Measurements from ENCODE around the gene ABHD12B.
"Not testable (repeated sequence)": the region's sequence is repeated elsewhere in the genome, so short reads cannot be mapped to it uniquely, and the experiment has no call there.

Gene ABHD12B

DNA sequence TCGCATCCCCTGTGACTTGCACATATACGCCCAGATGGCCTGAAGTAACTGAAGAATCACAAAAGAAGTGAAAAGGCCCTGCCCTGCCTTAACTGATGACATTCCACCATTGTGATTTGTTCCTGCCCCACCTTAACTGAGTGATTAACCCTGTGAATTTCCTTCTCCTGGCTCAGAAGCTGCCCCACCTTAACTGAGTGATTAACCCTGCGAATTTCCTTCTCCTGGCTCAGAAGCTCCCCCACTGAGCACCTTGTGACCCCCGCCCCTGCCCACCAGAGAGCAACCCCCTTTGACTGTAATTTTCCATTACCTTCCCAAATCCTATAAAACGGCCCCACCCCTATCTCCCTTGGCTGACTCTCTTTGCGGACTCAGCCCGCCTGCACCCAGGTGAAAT, 24.6 kb downstream of the ABHD12B start:
- not testable (repeated sequence) for DNase-seq (ENCODE audit: low spot score)

DNA sequence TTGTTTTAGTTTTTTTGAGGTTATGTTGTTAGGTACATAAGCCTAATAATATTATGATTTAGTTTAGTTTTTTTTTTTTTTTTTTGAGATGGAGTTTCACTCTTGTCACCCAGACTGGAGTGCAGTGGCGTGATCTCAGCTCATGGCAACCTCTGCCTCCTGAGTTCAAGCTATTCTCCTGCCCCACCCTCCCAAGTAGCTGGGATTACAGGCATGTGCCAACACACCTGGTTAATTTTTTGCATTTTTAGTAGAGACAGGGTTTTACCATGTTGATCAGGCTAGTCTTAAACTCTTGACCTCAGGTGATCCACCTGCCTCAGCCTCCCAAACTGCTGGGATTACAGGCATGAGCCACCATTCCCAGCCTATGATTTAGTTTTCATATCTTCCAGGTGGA, 25.2 kb downstream of the ABHD12B start:
- not testable (repeated sequence) for DNase-seq (ENCODE audit: low spot score)

DNA sequence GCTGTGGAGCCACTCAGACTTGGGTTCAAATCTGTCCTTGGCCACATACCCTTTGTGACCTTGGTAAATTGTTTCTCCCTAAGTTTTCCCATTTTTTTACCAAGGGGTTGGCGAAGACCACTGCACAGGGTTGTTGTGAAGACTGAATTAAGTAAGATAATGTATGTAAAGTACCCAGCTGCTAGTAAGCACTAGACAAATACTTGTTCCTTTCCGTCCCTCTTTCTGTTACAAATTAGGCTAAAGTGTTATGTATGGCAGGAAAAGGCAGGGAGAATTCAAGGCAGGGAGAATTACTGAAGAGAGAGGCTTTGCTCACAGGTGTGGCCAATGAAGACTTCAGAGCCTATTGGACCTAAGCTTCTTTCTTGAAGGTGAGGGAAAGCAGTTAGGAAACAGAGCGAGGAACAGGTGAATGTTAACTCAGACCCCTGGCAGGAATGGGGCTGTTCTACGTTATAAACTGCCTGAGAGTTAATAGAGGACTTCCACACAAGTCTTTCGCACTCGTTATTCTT, 25.9 kb downstream of the ABHD12B start:
- no peak for DNase-seq (ENCODE audit: low spot score)

DNA sequence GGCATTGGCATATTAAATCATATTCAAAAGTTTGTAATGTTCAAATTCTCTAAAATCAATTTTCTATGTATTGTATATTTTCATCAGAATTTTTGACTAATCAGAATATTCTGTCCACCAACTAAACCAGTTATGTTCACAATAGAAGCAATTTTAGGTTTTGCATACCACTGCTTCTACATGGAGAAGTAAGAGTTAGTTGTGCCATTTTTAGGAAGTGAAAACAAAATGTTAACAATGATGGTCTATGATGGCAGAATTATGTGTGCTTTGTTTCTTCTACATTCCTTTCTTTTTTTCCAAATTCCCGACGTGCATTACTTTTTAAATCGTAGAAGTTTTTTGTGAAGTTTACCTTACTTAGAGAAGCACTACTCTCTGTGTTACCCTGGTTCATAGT, 29.5 kb downstream of the ABHD12B start:
- DNase-seq (ENCODE audit: low spot score) = no peak

DNA sequence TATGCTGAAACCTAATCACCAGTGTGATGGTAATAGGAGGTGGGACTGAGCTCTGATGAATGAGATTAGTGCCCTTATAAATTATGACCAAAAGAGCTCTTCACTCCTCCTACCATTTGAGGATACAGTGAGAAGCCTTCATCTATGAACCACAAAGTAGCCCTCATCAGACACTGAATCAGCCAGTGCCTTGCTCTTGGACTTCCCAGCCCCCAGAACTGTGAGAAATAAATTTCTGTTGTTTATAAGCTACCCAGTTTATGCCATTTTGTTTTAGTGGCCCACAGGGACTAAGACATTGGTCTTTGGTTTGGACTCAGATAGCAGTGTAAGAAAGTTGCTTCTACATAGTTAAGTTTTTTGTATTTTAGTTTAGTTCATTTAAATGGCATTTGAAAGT, 32.9 kb downstream of the ABHD12B start:
- no peak for DNase-seq (ENCODE audit: low spot score)

DNA sequence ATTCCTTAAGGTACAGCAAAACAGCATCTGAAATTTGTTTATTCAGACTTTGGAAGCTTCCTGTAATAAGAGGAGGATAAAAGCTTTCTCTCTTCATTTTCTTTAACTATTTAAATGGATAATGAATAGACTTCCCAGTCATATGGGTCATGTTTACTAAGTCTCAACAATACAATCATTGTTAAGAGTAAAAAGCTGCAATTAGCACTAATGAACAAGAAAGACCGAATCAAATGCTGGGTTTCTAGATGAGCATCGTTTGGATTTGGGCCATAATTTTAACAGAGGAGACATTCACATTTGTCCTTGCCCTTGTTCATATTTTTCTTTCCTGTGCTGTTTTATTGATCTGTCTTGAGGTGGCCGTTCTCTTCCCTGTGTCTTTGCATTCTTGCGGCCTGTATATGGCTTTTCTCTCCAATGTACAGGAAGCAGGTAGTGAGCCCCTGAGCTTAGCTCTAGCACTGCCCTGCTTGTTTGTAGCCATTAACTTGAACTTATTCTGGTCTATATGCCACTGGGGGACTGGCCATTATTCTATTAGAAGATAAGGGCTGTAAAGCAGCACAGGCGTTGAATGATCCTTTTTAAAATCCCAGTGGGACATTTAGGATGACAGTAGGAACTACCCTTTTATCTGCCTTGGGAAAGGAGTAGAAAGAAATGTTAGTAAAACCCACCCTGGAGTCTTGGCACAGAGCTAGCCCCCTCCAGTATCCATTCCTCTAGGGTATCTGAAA, 34.6 kb downstream of the ABHD12B start:
- no peak for DNase-seq (ENCODE audit: low spot score)

DNA sequence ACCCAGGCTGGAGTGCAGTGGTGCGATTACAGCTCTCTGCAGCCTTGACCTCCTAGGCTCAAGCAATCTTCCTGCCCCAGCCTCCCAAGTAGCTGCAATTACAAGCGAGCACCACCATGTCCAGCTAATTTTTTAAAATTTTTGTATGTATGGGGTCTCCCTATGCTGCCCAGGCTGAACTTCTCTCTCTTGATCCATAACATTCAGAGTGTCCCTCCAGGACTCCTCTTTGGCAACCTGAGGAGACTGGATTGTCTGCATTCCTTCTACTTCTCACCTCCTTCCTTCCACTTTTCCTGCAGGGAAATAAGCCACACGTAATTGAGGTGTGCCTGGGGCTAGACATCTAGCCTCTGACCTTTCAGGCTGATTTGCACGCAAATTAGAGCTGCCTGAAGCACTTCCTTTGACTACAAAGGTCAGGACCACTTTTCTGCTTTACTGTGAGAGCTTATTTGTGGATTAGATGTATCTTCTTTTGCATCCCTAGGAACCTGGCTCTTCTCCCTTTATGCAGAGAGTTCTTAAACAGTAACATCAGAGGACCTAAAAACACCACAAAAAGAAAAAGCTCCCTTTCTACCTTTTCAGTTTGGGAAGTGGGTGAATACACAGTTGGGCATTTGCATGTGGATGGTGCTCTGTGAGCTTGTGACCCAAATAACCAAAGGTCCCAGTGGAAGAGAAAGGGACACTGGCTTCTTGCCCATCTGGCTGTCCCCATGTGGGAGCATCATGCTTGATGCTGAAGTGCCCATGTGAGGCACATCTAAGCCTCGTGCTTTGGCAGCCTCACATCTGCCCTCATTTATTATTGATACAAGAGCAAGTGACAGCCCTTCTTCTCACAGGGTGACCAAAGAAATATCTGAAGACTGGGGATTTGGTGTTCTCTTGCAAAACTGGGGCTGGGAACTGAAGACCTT, 38.9 kb downstream of the ABHD12B start:
- DNase-seq (ENCODE audit: low spot score) = no peak

DNA sequence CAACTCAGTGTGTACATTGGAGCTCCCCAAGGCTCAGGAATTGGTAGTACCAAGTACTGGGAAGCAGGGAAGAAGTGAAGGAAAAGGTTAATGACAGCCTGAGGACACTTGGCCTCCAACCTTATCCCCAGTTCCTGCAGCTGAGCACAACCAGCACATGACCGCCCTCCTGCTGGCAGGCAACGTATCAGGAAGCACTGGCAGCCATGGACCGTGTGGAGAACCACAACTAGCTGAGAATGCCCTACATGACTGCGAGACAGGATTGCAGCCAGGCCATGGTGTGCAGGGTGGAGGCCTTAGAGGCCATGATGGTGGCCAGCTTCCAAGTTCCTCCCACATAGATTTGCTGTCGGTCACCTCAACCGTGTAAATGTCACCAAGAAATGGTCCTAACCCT, 45.6 kb downstream of the ABHD12B start:
- DNase-seq (ENCODE audit: low spot score) = no peak

DNA sequence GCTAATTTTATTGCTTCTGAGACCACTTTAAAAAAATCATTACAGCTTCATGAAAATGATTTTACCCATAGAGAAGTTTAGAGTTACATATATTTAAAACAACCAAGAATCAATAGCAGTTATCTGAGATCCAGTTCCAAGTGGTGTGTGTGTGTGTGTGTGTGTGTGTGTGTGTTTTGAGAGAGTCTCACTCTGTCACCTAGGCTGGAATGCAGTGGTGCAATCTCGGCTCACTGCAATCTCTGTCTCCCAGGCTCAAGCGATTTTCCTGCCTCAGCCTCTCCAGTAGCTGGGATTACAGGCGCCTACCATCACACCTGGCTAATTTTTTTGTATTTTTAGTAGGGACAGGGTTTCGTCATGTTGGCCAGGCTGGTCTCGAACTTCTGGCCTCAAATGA, 47.7 kb downstream of the ABHD12B start:
- not testable (repeated sequence) for DNase-seq (ENCODE audit: low spot score)

DNA sequence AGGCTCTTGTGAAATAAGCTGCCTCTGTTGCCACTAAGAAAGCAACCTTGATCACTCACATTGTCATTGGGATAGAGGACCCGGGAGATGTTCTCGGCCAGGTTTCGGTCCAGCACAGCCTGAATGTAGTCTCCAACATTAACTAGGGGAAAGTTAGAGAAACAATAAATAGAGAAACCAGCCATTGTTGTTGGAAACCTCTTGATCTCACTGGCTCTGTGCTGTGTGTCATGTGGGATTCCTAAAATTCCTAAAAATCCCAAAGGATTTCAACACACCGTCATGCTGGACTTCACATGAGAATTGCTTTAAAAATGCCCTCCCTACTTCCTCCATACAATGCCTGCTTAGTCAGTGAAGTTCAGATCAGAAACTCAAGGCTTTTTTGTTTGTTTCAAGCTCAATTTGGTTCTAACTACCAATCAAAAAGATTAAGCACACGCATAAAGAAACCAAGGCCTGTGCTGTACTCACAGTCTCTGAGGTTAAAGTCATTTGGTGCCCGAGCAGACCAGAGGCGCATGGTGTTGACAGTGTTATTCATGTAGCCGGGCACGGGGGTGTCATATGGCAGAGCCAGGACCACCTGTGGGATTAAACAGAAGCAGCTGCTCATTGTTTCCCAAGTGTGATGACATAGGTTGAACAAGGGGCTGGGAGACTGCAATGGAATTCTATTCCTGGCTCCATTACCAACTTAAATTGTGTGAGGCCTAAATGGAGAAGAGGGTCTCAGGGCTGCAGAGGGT, 48.8 kb downstream of the ABHD12B start:
- no peak for DNase-seq (ENCODE audit: low spot score)

DNA sequence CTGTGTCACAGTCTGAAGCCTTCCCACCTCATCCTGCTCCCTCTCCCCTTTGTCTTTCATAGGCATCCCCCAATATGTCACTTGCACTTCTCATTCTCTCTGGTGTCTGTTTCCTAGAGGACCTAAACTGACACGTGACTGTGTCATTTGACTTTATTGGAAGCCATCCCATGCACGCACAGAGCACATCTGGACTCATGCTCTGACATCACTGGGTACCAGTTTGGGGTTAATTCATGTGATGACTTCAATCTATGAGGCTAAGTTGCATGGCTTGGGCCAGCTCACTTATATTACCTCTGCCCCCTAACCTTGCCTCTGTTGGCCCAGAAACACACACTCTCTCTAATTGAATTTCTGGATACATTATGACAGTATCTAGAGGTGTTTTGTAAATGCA, 51.0 kb downstream of the ABHD12B start:
- DNase-seq (ENCODE audit: low spot score) = no peak

DNA sequence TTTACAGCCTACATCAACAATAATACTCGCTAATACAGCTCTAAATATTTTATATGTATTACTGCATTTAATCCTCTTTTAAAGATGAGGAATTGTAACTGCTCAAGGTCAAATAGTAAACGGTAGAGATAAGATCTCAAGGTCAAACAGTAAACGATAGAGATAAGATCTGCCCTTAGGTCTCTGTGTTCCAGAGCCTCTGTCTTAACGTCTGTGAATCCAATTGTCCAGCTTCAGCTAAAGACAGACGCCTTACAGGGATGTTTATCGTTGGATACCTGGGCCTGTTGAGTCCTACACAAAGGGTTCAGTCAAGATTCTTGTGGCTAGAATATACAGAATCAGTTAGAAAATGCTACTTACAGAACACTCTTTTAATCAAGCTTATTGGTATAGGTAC, 52.4 kb downstream of the ABHD12B start:
- no peak for DNase-seq (ENCODE audit: low spot score)

DNA sequence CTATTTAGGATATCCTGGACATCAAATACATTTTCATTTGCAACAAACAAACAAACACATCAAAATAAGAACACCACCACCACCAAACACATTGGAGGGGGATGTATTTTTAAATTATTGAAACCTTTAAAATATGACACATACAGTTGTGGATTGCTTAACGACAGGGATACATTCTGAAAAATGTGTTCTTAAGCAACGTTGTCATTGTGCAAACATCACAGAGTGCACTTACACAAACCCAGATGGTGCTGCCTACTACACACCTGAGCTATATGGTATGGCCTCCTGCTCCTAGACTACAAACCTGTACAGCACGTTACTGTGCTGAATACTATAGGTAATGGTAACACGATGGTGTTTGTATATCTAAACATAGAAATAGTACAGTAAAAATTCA, 53.0 kb downstream of the ABHD12B start:
- DNase-seq (ENCODE audit: low spot score) = no peak

DNA sequence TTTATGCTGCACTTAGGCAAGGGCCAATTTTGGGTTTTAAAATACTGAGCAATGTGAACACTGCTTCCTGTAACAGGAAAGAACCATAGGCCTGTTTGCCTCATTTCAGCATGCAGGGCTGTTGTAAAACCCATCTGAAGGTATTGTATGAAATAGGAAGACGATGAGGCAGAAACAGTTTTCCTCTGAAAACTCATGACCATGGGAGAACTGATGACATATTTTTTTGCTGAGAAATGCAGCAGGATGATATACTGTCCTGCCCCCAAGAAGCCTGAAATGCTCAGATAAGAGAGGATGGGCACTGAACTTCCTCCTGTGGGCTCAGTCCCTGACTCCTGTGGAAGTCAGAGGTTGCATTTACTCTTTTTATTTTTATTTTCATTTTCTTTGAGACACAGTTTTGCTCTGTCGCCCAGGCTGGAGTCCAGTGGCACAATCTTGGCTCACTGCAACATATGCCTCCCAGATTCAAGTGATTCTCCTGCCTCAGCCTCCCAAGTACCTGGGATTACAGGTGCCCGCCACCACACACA, 55.1 kb downstream of the ABHD12B start:
- no peak for DNase-seq (ENCODE audit: low spot score)

DNA sequence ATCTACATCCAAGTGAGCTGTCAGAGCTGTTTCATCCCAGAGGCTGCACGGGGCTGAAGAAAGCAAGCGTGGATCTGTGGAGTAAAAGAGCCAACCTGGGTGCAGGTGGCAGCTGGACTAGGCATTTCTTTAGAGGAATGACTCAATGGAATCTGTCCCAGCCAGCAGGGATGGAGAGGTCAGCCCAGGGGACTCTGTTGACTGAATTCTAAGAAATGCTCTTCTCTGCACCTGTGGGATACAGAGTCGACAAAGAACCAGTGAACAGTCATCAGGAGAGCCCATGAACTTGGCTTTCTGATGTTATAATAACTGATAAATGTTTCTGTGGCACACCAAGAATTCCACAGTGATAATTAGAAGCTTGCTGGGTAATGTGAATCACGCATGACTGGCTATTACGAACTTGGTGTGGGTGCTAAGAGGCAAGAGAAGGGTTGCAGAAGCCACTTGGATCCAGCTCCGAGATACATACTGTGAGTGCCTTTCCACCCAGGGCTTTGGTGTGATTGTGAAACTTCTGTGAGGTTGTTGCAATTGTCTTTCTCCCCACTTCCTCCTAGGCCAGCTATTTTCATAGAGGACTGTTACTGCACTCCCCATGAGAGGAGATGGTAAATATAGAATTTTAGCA, 56.3 kb downstream of the ABHD12B start:
- no peak for DNase-seq (ENCODE audit: low spot score)

DNA sequence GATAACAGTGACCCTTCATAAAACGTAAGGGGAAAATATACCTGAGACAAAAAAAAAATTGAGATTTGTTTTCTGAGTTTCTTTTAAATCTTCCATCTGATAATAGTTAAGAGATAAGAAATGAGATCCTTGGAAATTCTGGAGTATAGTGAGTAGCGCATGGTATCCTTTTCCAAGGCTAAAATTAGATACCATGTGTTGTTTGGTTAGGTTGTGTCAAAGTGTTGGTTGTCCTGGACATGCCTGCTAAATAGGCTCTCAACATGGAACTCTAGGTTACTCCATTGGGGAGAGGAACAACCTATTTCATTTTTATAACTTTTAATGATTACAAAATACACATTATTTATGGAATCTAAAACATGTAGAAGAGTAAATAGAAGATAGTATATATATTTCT, 57.7 kb downstream of the ABHD12B start:
- no peak for DNase-seq (ENCODE audit: low spot score)

DNA sequence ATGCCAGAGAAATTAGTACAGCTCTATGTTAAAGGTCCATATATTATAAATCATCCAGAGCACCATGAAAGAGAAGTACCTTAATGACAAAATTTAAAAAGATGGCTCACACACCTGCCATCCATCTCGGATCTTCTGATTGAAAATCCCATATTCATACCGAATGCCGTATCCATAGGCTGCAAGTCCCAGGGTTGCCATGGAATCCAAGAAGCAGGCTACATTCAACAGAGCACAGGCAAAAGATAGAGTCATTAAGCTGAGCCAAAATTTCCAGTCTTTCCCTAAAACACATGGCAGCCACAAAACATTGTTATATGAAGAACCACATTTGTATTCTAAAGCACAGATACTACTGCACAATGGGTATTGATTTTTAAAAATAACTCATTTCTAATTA, 59.7 kb downstream of the ABHD12B start:
- DNase-seq (ENCODE audit: low spot score) = no peak

DNA sequence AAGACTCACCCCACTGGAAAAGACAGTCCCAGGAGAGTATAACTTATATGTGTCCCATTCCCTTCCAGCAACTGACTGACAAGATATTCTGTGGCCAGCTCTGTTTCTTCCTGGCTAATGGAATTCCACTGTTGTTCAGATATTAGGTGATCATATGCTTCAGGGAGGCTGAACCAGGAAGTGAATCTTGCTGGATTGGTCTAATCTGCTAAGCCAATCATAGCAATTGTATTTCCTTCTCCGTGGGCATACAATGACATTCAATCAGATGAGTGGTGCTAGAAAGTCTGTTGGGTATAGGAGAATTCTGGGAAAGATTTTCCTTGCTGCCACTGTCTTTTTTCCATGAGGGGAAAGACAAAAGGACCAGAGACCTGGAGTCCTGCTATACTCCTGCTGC, 60.3 kb downstream of the ABHD12B start:
- DNase-seq (ENCODE audit: low spot score) = no peak

DNA sequence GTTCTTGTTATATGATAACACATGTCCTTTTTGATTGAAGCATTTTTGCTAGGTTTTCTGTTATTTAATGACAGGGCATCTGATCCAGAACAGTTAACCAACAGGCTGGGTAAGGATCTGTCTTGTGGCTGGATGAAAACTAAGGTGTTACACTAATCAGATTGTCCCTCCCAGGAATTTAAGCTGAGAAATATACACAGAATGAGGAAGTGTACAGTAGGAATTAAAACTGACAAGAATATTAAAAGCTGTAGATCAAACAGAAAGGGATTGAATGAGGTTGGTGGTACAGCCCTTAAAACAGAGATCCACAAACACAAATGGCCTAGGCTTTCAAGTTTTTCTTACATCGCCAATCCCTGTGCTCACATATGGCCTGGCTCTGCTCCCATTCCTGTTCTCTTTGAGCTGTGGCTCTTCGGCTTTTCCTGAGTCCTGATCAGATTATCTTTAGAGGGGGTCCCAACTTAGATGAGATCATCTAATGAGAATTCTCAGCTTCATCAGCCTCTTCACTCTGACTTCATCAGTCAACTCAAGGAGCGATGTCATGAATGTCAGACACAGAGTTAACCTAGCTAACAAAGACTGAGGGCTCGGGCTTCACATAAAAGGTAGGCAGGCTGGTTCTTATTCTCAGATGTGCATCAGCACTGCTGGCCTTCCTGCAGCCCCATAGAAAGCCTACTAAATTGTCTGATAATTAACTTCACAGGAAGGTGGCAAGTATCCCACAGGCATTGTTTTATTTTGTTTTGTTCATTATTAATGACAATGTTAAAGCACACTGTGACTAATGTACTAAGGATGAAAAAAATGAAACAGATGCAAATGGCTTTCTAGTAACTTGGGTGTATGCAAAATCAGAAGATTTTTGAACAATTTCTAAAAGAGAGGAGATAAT, 61.0 kb downstream of the ABHD12B start:
- DNase-seq (ENCODE audit: low spot score) = no peak

All from iPS-NIHi11 (cell line).